HCT116 (cell line): ENCODE measurements around the gene MARCKS. TPM values are rescaled to one million over a fixed set of nuclear protein-coding genes. Genes with fewer than 3 reads are reported as not detected.

ENCODE experiments used
- ATAC-seq: fragments of 200-7000 bp; cut with Tn5 transposase; 2 replicates; pipeline ENCODE4 v1.9.1; 2020; ENCODE audit warnings: mild to moderate bottlenecking, moderate library complexity
- BruUV-seq: library from RNA; stranded (reverse); fragments of 400-500 nt; replicated peaks from 2 replicates; lab custom pipeline; 2021; lab: Mats Ljungman, UMichigan
- CTCF ChIA-PET: fragments of 300-600 bp; sonication (Branson Sonifier 250); formaldehyde crosslinking; loops from one replicate; lab custom pipeline; 2021; ENCODE audit warnings: antibody characterized with exemption; lab: Charles Lee
- POLR2A ChIA-PET: fragments of 300-600, 350-600 bp; sonication (Branson Sonifier 250); formaldehyde crosslinking; loops from one replicate; lab custom pipeline; 2021; ENCODE audit warnings: antibody characterized with exemption; lab: Charles Lee
- RAD21 ChIA-PET, 2 experiments: fragments of 300-600 bp; sonication (Branson Sonifier 250); formaldehyde crosslinking; loops; one replicate each; lab custom pipeline; 2023; ENCODE audit warnings: low total read pairs in 2 of 2; ENCODE audit not compliant: uncharacterized antibody in 2 of 2, unreplicated experiment in 2 of 2, low non-redundant PET in 1 of 2; lab: Charles Lee
- DNase-seq: peaks from one replicate; pipeline ENCODE4 v3.0.0-alpha.2; 2010; ENCODE audit warnings: low read depth, low spot score
- H2AFZ ChIP-seq: fragments of 200-600 bp; shearing (Covaris generic), sonication (generic); 2 replicates; pipeline ENCODE4 v1.6.1; 2017; ENCODE audit warnings: low read depth, mixed run types, mixed read lengths, antibody characterized with exemption, low read length; ENCODE audit not compliant: poor library complexity, severe bottlenecking
- H3K27ac ChIP-seq: 2 replicates; pipeline ENCODE4 v1.5.1; 2012; ENCODE audit warnings: low read depth, low read length
- H3K27me3 ChIP-seq: fragments of 200-600 bp; sonication (generic); 2 replicates; pipeline ENCODE4 v1.6.1; 2016; ENCODE audit warnings: mixed run types, low read length, mixed read lengths; ENCODE audit not compliant: insufficient read depth
- H3K36me3 ChIP-seq, 2 experiments: fragments of 200-500 bp in 1 of 2; fragments of 200-600 bp in 1 of 2; sonication (Bioruptor generic) in 1 of 2; sonication (generic) in 1 of 2; 2 replicates each; pipeline versions ENCODE4 v1.5.1 to v1.6.1; 2014 to 2016; ENCODE audit warnings: low read length in 2 of 2, inconsistent platforms in 1 of 2, mixed read lengths in 1 of 2, mixed run types in 1 of 2; ENCODE audit not compliant: insufficient read depth in 2 of 2, control insufficient read depth in 1 of 2
- H3K4me1 ChIP-seq, 2 experiments: fragments of 200-600 bp in 1 of 2; sonication (generic) in 1 of 2; 2 replicates each; pipeline versions ENCODE4 v1.5.1 to v1.6.1; 2012 to 2017; ENCODE audit warnings: low read length in 2 of 2, inconsistent platforms in 1 of 2, mild to moderate bottlenecking in 1 of 2, mixed read lengths in 1 of 2, mixed run types in 1 of 2, moderate library complexity in 1 of 2; ENCODE audit not compliant: insufficient read depth in 2 of 2, control insufficient read depth in 1 of 2
- H3K4me2 ChIP-seq: fragments of 200-600 bp; sonication (generic); 2 replicates; pipeline ENCODE4 v1.6.1; 2017; ENCODE audit warnings: mixed run types, low read length, mixed read lengths
- H3K4me3 ChIP-seq, 2 experiments: fragments of 200-600 bp in 1 of 2; sonication (generic) in 1 of 2; replicated peaks in 1 of 2; 2 replicates each; pipeline ENCODE4 v1.5.1; 2011 to 2016; ENCODE audit warnings: low read length in 2 of 2, control low read depth in 1 of 2, low read depth in 1 of 2, mild to moderate bottlenecking in 1 of 2, mixed read lengths in 1 of 2, mixed run types in 1 of 2
- H3K79me2 ChIP-seq: fragments of 200-600 bp; sonication (generic); 2 replicates; pipeline ENCODE4 v1.6.1; 2017; ENCODE audit warnings: mild to moderate bottlenecking, mixed run types, low read length, moderate library complexity, mixed read lengths; ENCODE audit not compliant: insufficient read depth
- H3K9ac ChIP-seq: fragments of 200-600 bp; sonication (generic); 2 replicates; pipeline ENCODE4 v1.6.1; 2016; ENCODE audit warnings: low read length, mixed read lengths
- H3K9me2 ChIP-seq: fragments of 200-600 bp; sonication (generic), shearing (Covaris generic); 2 replicates; pipeline ENCODE4 v1.6.1; 2017; ENCODE audit warnings: mixed run types, mild to moderate bottlenecking, moderate library complexity; ENCODE audit not compliant: insufficient read depth
- H3K9me3 ChIP-seq, 2 experiments: fragments of 200-500 bp in 1 of 2; fragments of 200-600 bp in 1 of 2; sonication (Bioruptor generic) in 1 of 2; sonication (generic) in 1 of 2; 2 replicates each; pipeline ENCODE4 v1.6.1; 2014 to 2017; ENCODE audit warnings: low read length in 2 of 2, mixed read lengths in 2 of 2, inconsistent platforms in 1 of 2, low read depth in 1 of 2, mild to moderate bottlenecking in 1 of 2, mixed run types in 1 of 2, moderate library complexity in 1 of 2; ENCODE audit not compliant: control insufficient read depth in 1 of 2, insufficient read depth in 1 of 2
- H4K20me1 ChIP-seq: fragments of 200-600 bp; sonication (generic), shearing (Covaris generic); 2 replicates; pipeline ENCODE4 v1.6.1; 2017; ENCODE audit warnings: mixed run types, mild to moderate bottlenecking, moderate library complexity; ENCODE audit not compliant: insufficient read depth
- CBX3 ChIP-seq: IDR thresholded peaks from 2 replicates; pipeline ENCODE4 v1.6.1; 2012; ENCODE audit warnings: low read depth
- CEBPB ChIP-seq: IDR thresholded peaks from 2 replicates; pipeline ENCODE4 v1.6.1; 2012; ENCODE audit warnings: low read depth
- EGR1 ChIP-seq: IDR thresholded peaks from 2 replicates; pipeline ENCODE4 v1.6.1; 2012; ENCODE audit warnings: low read depth
- ELF1 ChIP-seq: IDR thresholded peaks from 2 replicates; pipeline ENCODE4 v1.6.1; 2012; ENCODE audit warnings: low read depth, borderline replicate concordance
- FOSL1 ChIP-seq: IDR thresholded peaks from 2 replicates; pipeline ENCODE4 v1.6.1; 2012; ENCODE audit warnings: low read depth
- POLR2AphosphoS5 ChIP-seq: IDR thresholded peaks from 2 replicates; pipeline ENCODE4 v1.6.1; 2011; ENCODE audit warnings: mild to moderate bottlenecking, low read depth, low read length, moderate library complexity
- SP1 ChIP-seq: IDR thresholded peaks from 2 replicates; pipeline ENCODE4 v1.6.1; 2012; ENCODE audit warnings: low read depth
- SRF ChIP-seq: IDR thresholded peaks from 2 replicates; pipeline ENCODE4 v1.6.1; 2012; ENCODE audit warnings: low read depth
- YY1 ChIP-seq: IDR thresholded peaks from 2 replicates; pipeline ENCODE4 v1.6.1; 2011; ENCODE audit warnings: low read length, low read depth, moderate library complexity, mild to moderate bottlenecking; ENCODE audit not compliant: insufficient replicate concordance; ENCODE audit errors: extremely low read depth
- intact Hi-C: fragments of 100-400 bp; cut with micrococcal nuclease; formaldehyde crosslinking; loops from 2 replicates; pipeline ENCODE4 v1.10.0; 2022
- total RNA-seq: library from RNA; stranded (reverse); gene quantifications from one replicate; pipeline ENCODE4 v1.2.1, GENCODE V29; 2021; ENCODE audit not compliant: unreplicated experiment
- TF ChIP-seq, protein P1 (sequence below): IDR thresholded peaks from 2 replicates; pipeline ENCODE4 v1.6.1; 2012
- TF ChIP-seq, protein P2 (sequence below): IDR thresholded peaks from 2 replicates; pipeline ENCODE4 v1.6.1; 2012
- TF ChIP-seq, protein P3 (sequence below): IDR thresholded peaks from 2 replicates; pipeline ENCODE4 v1.6.1; 2012; ENCODE audit warnings: low read depth
- TF ChIP-seq, protein P4 (sequence below), 3 experiments: fragments of 200-600 bp in 1 of 3; sonication (generic) in 1 of 3; IDR thresholded peaks in 2 of 3; conservative IDR thresholded peaks in 1 of 3; 2 replicates each; pipeline ENCODE4 v1.5.1; 2012 to 2017; ENCODE audit warnings: low read depth in 2 of 3, low read length in 2 of 3, antibody characterized with exemption in 1 of 3, borderline replicate concordance in 1 of 3, control low read depth in 1 of 3, mild to moderate bottlenecking in 1 of 3, mixed read lengths in 1 of 3, mixed run types in 1 of 3, moderate library complexity in 1 of 3; ENCODE audit not compliant: insufficient read depth in 1 of 3
- TF ChIP-seq, protein P5 (sequence below): IDR thresholded peaks from 2 replicates; pipeline ENCODE4 v1.6.1; 2011; ENCODE audit warnings: mild to moderate bottlenecking, low read length, moderate library complexity; ENCODE audit not compliant: insufficient replicate concordance; ENCODE audit errors: extremely low read depth

Gene MARCKS
- total RNA-seq, 1 experiment from 2014 or later: 25.7 TPM

DNA sequence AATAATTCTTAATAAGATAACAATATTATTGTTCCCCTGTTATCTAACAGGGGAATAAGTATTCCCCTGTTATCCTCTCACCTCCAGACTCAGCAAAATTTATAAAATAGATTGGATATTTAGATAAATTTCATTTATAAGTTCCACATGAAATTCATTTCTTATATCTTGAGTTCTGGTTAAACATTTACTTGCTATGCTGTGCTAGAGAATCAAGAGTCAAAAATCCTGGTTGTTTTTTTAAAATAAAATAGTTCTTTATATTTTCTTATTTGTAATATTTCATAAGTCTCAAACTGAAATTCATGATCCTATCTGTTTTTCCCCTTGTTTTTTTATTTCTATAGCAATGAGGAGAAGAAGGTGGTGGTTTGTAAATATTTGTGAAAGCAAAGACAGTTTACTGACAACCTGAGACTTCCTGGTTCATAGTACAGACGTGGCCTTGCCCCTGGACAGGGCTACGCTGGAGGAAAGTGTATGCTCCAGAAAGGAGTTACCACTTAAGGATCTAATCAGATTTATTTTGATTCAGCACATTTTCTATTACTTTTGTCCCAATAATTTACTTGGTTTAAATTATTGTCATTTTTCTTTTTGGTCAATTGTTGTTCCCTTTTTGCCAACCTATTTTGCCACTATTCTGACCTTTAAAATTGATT lies 37.8 kb upstream of the MARCKS start:
- no peak for DNase-seq

More for the DNA sequence above, 37.8 kb upstream of the MARCKS start:
- H3K9ac ChIP-seq: no peak overlapping the region
- H2AFZ ChIP-seq: peak overlapping the region; percentile 53
- POLR2A ChIA-PET: no interaction called here
- H3K4me3 ChIP-seq: no peak overlapping the region
- RAD21 ChIA-PET: no interaction called here
- H3K27me3 ChIP-seq: no peaks in the 10 kb centered on the region
- H3K9me2 ChIP-seq: no peaks in the 10 kb centered on the region
- no peak overlapping the region for H3K4me2 ChIP-seq
- no TSS peak for BruUV-seq
- no peak for ATAC-seq
- no peaks in the 10 kb centered on the region for H3K79me2 ChIP-seq
- H3K9me3 ChIP-seq: no peaks in the 10 kb centered on the region
- intact Hi-C loops: no loop called here
- TF ChIP-seq EGR1: no peak
- TF ChIP-seq, protein P1, sequence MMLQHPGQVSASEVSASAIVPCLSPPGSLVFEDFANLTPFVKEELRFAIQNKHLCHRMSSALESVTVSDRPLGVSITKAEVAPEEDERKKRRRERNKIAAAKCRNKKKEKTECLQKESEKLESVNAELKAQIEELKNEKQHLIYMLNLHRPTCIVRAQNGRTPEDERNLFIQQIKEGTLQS: no peak
- TF ChIP-seq, protein P2, sequence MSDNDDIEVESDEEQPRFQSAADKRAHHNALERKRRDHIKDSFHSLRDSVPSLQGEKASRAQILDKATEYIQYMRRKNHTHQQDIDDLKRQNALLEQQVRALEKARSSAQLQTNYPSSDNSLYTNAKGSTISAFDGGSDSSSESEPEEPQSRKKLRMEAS: no peak
- no peak for TF ChIP-seq YY1
- no peak for TF ChIP-seq FOSL1
- no peak for TF ChIP-seq ELF1
- TF ChIP-seq CEBPB: no peak
- TF ChIP-seq CBX3: no peak
- TF ChIP-seq SRF: no peak
- TF ChIP-seq, protein P3, sequence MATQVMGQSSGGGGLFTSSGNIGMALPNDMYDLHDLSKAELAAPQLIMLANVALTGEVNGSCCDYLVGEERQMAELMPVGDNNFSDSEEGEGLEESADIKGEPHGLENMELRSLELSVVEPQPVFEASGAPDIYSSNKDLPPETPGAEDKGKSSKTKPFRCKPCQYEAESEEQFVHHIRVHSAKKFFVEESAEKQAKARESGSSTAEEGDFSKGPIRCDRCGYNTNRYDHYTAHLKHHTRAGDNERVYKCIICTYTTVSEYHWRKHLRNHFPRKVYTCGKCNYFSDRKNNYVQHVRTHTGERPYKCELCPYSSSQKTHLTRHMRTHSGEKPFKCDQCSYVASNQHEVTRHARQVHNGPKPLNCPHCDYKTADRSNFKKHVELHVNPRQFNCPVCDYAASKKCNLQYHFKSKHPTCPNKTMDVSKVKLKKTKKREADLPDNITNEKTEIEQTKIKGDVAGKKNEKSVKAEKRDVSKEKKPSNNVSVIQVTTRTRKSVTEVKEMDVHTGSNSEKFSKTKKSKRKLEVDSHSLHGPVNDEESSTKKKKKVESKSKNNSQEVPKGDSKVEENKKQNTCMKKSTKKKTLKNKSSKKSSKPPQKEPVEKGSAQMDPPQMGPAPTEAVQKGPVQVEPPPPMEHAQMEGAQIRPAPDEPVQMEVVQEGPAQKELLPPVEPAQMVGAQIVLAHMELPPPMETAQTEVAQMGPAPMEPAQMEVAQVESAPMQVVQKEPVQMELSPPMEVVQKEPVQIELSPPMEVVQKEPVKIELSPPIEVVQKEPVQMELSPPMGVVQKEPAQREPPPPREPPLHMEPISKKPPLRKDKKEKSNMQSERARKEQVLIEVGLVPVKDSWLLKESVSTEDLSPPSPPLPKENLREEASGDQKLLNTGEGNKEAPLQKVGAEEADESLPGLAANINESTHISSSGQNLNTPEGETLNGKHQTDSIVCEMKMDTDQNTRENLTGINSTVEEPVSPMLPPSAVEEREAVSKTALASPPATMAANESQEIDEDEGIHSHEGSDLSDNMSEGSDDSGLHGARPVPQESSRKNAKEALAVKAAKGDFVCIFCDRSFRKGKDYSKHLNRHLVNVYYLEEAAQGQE: no peak
- TF ChIP-seq SP1: no peak
- TF ChIP-seq POLR2AphosphoS5: no peak
- TF ChIP-seq, protein P4, sequence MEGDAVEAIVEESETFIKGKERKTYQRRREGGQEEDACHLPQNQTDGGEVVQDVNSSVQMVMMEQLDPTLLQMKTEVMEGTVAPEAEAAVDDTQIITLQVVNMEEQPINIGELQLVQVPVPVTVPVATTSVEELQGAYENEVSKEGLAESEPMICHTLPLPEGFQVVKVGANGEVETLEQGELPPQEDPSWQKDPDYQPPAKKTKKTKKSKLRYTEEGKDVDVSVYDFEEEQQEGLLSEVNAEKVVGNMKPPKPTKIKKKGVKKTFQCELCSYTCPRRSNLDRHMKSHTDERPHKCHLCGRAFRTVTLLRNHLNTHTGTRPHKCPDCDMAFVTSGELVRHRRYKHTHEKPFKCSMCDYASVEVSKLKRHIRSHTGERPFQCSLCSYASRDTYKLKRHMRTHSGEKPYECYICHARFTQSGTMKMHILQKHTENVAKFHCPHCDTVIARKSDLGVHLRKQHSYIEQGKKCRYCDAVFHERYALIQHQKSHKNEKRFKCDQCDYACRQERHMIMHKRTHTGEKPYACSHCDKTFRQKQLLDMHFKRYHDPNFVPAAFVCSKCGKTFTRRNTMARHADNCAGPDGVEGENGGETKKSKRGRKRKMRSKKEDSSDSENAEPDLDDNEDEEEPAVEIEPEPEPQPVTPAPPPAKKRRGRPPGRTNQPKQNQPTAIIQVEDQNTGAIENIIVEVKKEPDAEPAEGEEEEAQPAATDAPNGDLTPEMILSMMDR (IDR thresholded peaks at IDR 0.05 in 2 of 3, conservative IDR thresholded peaks at IDR 0.05 in 1 of 3; ENCODE audit: borderline replicate concordance in 1 of 3, insufficient read depth in 1 of 3, low read depth in 2 of 3, low read length in 2 of 3): no peak
- TF ChIP-seq, protein P5, sequence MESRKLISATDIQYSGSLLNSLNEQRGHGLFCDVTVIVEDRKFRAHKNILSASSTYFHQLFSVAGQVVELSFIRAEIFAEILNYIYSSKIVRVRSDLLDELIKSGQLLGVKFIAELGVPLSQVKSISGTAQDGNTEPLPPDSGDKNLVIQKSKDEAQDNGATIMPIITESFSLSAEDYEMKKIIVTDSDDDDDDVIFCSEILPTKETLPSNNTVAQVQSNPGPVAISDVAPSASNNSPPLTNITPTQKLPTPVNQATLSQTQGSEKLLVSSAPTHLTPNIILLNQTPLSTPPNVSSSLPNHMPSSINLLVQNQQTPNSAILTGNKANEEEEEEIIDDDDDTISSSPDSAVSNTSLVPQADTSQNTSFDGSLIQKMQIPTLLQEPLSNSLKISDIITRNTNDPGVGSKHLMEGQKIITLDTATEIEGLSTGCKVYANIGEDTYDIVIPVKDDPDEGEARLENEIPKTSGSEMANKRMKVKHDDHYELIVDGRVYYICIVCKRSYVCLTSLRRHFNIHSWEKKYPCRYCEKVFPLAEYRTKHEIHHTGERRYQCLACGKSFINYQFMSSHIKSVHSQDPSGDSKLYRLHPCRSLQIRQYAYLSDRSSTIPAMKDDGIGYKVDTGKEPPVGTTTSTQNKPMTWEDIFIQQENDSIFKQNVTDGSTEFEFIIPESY: no peak
- CTCF ChIA-PET: no interaction called here
- no peak overlapping the region for H3K27ac ChIP-seq
- no peaks in the 10 kb centered on the region for H3K4me1 ChIP-seq
- H4K20me1 ChIP-seq: no peaks in the 10 kb centered on the region
- H3K36me3 ChIP-seq: no peaks in the 10 kb centered on the region
